ENCODE data around the gene FAM13A.
"Not testable (repeated sequence)": the region's sequence is repeated elsewhere in the genome, so short reads cannot be mapped to it uniquely, and the experiment has no call there.

FAM13A gene

DNA sequence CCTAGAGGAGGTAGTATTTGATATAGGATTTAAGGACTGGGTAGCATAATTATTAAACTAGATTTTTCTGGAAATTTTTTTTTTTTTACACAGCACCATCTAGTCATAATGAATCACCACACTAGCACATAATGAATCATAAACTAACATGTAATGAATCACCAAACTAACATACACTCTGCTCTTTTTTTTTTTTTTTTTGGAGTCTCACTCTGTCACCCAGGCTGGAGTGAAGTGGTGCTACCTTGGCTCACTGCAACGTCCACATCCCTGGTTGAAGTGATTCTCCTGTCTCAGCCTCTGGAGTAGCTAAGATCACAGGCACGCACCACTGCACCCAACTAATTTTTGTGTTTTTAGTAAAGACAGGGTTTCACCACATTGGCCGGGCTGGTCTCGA lies 92.5 kb downstream of the FAM13A start:
- DNase-seq (ENCODE audit: low read depth in 2 of 3, low spot score in 1 of 3): no peak

DNA sequence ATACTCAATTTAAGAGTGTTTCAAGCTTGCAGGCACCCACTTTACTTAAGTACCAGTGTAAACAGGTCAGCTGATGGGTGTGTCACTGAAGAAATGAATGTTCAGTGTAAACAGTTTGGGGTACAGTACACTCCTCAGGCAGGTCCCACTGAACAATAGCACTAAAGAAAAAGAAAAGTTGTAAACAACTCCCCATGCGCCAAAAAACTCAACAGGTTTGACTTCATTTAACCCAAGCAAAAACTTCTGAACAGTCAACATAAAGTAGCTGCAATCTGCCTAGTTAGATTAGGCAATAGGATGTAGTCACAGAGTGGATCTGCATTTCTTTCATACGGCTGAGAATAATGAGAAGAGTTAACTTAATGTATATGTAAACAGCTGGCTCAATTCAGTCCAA lies 93.2 kb downstream of the FAM13A start:
- no peak for DNase-seq (ENCODE audit: low read depth in 2 of 3, low spot score in 1 of 3)

DNA sequence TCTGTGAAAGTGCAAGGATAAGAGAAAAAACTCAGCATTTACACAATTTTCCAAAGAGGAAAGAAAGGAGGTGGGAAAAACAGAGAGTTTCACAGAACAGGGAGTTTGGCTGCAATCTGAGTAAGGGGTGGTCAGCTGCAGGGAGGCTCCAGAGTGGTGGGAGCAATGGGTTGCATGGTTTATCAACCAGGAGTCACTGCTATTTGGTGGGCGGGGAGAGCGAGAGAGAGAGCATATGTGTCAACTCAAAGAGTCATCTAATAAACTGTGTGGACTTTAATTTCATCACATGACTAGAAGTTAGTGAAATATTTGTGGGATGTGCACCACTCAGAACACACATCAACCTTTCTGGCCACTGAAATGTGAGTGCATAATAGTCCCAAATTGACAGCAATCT lies 94.6 kb downstream of the FAM13A start:
- no peak for DNase-seq (ENCODE audit: low read depth in 2 of 3, low spot score in 1 of 3)

DNA sequence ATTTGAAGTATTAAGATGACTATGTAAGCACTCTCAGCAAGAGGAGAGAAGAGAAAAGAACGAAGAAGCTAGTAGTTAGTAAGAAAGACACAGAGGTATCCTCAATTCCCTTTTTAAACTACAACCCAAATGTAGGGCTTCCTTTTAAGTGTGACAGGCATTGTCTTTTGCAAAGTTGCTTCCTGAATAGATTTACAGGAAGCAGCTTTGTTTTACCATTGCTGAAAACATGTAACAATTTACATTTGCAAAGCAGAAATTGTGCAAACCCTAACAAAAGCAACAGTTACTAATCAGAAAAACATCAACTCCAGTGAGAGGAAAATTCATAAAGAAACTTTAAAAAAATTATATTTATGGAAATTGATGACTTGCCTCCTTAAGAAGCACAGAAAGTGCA lies 96.4 kb downstream of the FAM13A start:
- no peak for DNase-seq (ENCODE audit: low read depth in 2 of 3, low spot score in 1 of 3)

DNA sequence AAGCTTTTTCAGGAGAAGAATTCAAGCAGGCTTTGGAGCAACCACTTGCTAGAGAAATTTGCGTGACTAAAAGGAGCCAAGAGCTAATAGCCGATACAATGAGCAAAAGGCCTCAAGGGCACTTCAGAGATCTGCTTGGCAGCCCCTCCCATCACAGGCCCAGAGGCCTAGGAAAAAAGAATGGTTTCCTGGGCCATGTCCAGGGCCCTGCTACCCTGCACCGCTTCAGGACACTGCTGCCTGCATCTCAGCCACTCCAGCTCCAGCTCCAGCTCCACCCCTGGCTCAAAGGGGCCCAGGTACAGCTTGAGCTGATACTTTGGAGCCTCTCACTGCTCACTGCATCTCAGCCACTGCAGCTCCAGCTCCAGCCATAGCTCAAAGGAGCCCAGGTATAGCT lies 98.9 kb downstream of the FAM13A start:
- DNase-seq (ENCODE audit: low read depth in 2 of 3, low spot score in 1 of 3): no peak

DNA sequence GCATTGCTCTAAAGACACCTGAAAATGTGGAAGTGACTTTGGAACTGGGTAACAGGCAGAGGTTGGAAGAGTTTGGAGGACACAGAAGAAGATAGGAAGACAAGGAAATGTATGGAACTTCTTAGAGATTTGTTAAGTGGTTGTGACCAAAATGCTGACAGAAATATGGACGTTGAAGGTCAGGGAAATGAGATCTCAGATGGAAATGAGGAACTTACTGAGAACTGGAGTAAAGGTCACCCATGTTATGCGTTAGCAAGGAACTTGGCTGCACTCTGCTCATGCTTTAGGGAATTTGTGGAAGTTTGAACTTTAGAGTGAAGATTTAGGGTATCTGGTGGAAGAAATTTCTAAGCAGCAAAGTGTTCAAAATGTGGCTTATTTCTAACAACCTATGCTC lies 99.4 kb downstream of the FAM13A start:
- no peak for DNase-seq (ENCODE audit: low read depth in 2 of 3, low spot score in 1 of 3)

DNA sequence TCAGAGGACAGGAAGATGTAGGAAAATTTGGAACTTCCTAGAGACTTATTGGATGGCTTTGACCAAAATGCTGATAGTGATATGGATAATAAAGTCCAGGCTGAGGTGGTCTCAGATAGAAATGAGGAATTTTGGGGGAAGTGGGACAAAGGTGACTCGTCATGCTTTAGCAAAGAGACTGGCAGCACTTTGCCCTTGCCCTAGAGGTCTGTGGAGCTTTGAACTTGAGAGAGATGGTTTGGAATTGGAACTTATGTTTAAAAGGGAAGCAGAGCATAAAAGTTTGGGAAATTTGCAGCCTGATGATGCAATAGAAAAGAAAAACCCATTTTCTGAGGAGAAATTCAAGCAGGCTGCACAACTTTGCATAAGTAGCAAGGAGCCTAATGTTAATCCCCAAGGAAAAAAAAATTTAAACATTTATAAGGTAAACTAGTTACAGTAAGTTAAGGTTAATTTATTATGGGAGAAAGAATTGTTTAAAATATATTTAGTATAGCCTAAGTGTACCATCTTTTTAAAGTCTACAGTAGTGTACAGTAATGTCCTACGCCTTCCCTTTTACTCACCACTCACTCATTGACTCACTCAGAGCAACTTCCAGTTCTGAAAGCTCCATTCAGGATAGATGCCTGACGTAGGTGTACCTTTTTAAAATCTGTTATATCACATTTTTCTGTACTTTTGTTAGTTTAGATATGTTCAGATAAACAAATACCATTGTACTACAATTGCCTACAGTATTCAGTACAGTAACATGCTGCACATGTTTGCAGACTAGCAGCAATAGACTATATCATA lies 101.2 kb downstream of the FAM13A start:
- no peak for DNase-seq (ENCODE audit: low read depth in 2 of 3, low spot score in 1 of 3)

DNA sequence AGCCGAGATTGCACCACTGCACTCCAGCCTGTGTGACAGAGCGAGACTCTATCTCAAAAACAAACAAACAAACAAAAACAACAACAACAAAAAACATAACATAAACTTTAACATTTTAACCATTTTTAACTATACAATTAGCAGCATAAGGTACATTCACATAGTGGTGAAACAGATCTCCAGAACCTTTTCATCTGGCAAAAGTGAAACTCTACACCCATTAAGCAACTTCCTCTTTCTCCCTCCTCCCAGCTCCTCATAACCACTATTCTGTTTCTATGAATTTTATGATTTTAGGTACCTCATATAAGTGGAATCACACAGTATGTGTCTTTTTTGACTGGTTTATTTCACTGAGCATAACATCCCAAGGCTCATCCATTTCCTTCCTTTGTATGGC lies 103.6 kb downstream of the FAM13A start:
- DNase-seq (ENCODE audit: low read depth in 2 of 3, low spot score in 1 of 3): no peak

DNA sequence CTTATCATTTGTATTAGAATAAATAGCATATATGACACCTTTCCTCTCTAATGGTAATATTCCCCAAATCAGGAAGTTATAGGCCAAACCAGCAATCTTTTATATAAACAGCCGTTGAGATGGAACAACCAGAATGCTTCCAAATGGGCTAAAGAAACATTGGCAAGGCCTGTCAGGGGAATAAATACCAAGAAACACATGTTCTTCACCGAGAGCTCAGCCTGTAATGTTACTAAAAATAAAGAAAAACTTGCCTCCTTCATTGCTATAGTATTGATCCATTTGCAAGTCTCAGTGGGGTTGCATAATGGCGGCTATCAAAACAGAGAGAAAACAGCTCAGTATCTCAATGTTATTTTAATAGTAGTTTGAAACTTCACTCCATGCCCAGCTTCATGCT lies 104.9 kb downstream of the FAM13A start:
- DNase-seq (ENCODE audit: low read depth in 2 of 3, low spot score in 1 of 3): no peak

DNA sequence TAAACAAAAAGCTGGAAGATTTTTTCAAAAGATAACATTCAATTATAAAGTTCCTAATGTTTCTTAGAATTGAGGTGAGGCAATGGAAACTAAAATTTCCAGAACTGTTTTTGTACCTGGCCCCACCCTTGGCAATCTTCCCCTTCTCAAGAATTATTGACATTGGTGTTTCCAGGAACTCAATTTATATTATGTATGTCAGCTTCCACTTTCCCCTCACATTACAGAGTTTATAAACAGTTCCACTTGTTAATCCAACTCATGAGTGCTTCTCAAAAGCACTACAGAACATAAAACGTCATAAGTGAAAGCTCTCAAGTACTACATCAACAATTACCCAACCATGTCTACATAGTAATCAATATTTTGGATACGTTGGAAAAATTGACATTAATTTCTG lies 107.4 kb downstream of the FAM13A start:
- DNase-seq (ENCODE audit: low read depth in 2 of 3, low spot score in 1 of 3): no peak

DNA sequence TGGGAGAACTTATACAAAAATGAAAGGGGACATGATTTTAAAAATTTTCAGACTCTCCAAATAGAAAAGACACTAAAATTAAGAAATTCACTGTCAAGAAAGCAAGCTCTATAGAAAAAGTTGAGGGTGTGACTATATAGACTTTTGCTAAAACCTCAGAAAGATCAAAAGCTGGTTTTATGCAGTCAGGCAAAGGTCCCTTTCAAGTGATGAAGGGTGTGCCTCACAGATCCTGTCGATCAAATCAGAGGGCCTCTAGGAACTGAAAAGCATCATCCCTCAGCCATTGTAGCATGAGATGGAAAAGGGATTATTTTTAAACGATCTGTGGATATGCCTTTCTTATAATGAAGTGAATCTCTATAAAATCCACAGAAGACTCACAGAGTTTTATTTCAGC lies 116.5 kb downstream of the FAM13A start:
- no peak for DNase-seq (ENCODE audit: low read depth in 2 of 3, low spot score in 1 of 3)

DNA sequence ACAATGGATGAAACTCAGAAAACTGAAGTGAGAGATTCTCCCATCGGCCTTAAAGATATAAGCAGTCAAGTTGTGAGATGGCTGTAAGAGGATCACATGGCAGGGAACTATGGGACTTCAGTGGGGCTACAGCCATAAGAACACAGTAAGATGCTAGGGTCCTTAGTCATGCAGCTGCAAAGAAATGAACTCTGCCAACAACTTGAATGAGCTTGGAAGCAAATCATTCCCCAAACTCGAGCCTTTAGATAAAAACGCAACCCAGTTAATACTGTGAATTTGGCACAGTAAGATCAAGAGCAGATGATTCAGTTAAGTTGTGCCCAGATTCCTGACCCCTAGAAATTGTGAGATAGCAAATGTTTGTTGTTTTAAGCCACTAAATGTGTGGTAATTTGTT lies 117.3 kb downstream of the FAM13A start:
- no peak for DNase-seq (ENCODE audit: low read depth in 2 of 3, low spot score in 1 of 3)

DNA sequence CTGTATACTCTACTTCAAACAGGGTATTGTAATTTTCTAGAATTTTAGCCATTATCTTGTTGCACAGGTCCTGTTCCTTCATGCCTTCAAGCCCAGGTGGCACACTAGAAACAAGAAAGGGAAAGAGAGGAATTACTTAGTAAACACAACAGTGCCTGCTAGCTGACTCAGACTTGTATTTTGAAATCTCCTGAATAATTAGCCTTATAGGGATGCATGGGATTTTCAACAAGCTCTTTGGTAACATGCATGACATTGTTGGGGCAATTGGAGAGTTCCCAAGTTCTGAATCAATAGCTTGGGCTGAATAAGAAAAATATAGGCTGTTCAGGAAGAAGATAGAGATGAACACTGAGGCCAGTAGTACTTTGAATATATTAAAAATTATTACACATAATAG lies 118.8 kb downstream of the FAM13A start:
- DNase-seq (ENCODE audit: low read depth in 2 of 3, low spot score in 1 of 3): no peak

DNA sequence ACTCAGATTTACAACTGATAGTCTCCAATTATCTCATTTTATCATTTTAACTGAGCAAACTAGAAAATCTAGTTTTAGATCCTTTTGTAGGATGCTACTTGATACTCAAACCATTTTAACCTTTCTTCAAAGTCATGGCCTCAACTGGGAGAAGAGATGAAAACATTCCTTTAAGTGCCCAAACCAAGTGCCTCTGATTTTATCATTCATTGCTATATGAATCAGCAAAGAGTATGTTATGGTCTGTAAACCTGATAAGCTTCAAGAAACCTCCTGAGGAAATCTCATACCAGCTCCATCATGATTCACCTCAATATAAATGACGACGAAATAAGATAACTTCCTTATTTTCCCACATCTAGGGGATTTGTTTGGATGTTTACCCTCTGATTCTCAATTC lies 119.9 kb downstream of the FAM13A start:
- no peak for DNase-seq (ENCODE audit: low read depth in 2 of 3, low spot score in 1 of 3)

DNA sequence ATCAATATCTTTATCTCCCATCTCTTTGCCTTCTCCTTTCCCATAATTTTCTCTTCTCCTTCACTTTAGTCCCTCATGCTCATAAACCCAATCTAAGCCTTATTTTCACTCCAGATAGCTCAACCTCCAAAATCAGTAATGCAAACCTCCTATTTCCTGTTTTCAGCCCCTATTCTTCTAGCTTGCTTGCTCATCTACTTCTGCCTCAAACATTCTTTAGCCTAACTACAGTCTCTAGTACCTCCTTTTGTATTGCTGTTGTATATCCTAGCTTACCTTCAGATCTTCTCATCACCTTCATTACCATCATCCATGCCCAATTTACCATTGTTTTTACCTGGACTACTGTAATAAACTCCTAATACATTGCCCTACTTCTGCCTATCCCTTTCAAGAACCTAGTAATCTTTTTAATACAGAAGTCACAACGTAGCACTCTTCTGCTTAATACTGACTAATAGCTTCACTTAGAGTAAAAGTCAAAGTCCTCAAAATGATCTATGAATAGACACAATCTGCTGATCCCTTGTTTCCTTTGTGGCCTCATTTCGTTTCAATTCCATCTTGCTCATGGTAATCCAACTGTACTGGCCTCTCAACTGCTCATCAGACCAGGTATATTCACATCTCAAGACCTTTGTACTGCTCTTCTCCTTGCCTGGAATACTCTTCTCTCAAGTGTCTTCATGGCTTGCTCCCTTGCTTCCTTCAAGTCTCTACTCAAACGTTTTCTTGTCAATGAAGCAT lies 123.4 kb downstream of the FAM13A start:
- no peak for DNase-seq (ENCODE audit: low read depth in 2 of 3, low spot score in 1 of 3)

DNA sequence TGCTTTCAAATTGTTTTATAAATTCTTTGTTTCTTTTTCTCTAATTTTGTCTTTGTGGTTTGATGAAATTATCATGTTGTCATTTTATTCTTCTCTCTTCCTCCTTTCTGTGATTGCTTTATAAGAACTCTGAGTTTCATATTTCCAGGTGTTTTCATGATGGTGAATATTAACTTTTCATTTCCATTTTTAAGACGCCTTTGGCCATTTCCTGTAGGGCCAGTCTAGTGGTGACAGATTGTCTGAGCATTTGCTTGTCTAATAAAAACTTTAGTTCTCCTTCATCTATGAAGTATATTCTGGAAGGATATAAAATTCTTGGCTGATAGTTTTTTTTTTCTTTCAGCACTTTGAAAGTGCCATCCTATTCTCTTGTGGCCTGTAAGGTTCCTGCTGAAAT lies 128.1 kb downstream of the FAM13A start:
- no peak for DNase-seq (ENCODE audit: low read depth in 2 of 3, low spot score in 1 of 3)

DNA sequence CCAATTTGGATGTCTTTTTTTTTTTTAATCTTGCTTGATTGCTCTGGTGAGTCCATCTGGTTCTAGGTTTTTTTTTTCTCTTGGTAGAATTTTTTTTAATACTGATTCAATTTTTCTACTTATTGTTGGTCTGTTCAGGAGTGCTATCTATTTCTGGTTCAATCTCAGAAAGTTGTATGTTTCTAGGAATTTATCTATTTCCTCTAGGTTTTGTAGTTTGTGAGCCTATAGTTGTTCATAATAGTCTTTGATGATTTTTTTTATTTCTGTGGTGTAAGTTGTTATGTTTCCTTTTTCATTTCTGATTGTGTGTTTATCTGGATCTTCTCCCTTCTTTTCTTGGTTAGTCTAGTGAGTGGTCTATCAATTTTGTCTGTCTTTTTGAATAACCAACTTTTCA lies 129.6 kb downstream of the FAM13A start:
- no peak for DNase-seq (ENCODE audit: low read depth in 2 of 3, low spot score in 1 of 3)

DNA sequence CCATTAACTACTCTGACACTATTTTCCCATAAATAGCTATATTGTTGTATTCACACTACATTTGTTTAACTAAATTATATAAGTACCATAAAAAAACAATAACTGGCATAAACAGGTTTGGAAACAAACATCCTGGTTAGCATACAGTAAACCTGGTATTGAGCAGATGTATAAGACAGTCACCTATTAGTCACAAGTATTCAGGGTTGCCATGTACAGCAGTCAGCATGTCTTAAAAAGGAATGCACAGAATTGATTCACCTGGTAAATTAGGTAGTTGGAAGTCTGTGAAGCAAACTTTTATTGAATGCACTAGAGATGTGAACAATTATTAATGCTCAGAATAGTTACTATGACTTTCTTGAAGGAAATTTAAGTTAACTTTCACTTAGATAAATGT lies 137.9 kb downstream of the FAM13A start:
- no peak for DNase-seq (ENCODE audit: low read depth in 2 of 3, low spot score in 1 of 3)

DNA sequence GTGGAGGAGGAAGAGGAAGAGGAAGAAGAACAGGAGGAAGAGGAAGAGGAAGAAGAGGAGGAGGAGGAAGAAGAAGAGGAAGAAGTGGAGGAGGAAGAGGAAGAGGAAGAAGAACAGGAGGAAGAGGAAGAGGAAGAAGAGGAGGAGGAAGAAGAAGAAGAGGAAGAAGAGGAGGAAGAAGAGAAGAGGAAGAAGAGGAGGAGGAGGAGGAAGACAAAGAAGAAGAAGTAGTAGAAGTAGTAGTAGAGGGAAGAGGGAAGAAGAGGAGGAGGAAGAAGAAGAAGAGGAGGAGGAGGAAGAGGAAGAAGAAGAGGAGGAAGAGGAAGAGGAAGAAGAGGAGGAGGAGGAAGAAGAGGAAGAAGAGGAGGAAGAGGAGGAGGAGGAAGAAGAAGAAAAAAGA lies 143.8 kb downstream of the FAM13A start:
- DNase-seq (ENCODE audit: low read depth in 2 of 3, low spot score in 1 of 3): not testable (repeated sequence)

DNA sequence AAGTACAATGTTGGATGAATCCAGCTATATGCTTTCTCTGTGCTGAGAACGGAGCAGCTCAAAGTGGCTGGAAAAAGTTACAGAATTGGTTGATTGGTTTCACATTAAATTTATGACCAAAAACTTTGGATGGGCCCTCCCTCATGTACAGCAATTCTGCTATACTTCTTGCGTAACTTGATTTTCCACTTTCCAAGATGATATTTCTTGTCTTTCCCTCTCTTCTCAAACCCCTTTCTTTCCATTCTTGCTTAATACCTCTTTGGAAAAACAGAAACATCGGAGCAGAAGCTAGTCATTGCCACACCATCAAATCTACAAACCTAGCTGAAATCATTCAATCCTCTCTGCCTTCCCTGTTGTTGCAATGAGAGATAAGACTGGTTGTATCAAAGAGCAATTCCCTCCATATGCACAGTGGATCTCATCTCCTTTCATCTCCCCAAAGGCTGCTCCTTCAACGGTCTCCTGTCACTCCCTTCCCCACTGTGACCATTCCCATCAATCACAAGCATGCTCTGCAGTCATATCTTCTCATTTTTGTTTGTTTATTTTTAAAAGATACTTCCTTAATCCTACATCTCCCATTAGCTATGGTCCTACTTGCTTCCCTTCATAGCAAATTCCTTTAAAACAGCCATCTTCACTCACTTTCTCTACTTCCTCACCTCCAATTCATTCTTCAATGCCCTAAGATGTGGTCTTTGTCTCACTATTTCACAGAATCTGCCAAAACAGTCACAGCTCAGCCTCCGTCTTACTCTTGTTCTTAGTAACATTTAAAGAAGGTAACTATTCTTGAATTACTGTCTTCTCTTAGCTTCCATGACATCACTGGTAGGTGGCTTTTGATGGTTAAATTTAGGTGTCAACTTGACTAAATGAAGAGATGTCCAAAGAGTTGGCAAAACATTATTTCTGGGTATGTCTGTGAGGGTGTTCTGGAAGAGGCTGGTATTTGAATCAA lies 145.5 kb downstream of the FAM13A start:
- no peak for DNase-seq (ENCODE audit: low read depth in 2 of 3, low spot score in 1 of 3)

DNA sequence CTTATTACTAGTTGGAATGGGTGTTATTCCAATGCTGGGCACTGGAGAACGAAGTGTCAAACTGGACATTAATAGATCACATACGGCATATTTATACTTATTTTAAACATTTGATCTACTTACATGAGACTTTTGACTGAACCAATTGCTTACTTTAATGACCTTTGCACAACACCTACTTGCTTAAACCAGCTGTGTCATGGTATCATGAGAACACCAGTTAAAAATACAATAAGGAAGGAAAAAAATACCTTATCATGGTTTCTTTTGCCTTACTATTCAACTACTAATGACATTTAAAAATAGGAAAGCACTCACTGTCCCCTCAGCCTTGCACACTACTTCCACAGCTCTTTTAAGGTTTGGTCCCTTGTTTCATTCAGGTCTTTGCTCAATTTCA lies 146.9 kb downstream of the FAM13A start:
- DNase-seq (ENCODE audit: low read depth in 2 of 3, low spot score in 1 of 3): no peak

DNA sequence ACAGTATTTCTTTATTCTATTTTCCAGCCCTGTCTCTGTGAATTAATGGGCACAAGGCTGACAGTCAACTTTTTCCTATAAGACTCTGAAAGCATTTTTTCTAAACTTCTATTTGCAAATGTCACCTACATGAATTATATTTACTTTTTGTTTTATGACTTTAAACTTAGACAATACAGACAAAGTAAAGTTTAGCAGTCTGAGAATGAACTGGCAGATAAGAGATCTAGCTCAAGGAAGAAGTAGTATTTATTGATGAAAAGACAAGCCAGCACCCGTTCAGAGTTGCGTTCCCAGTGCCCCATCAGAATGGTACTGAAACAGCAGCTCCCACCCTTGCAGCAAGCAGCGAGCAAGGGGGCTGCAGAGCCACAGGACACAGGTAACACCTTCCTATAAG lies 148.5 kb downstream of the FAM13A start:
- DNase-seq (ENCODE audit: low read depth in 2 of 3, low spot score in 1 of 3): no peak

All from stimulated activated CD4-positive, alpha-beta T cell treated with anti-CD3 and anti-CD28 coated beads, Interleukin-12 subunit alpha, Interleukin-12 subunit beta, amount 100 ng/mL, for 48 hours (primary cell).